Measurements from ENCODE around the gene ALDOC. TPM values are rescaled to one million over a fixed set of nuclear protein-coding genes. Genes with fewer than 3 reads are reported as not detected.
A peak's percentile ranks its signal among the peaks of the same experiment; 100 is the strongest.

ALDOC gene
- total RNA-seq, 4 donors from 2014 or later: 4.1 to 17.8 (median 11.1) TPM

DNA sequence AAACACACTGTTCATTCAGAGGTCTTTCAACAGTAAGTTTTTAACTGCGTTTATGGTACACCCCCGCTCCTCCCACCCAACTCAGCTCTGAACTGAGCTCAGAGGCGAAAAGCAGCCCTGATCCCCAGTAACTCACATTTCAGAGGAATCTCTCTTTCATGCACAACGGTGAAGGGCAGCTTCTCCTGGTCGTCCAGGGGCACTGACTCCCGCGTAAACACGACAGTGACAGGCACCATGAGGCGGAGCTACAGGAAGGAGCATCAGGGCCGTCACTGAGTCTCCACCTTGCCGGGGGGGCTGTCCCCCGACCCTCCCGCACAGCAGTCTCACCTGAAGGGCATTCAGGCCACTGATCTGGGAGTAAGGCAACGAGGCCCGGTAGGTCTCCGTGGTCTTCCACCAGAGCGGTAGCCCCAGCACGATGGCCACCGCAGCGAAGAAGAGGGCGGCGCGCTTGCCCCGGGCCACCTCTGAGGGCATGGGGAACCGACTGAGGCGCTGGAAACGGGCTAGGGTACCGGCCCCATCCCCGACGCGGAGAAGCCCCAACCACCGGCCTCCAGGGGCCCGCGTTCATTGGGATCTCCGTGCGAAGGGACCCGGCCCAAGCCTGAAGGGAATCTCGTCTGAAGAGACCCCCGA lies 5.9 kb downstream of the ALDOC start:
- Histone ChIP-seq H3K9me3 (no peaks in the 10 kb centered on the region), H3K4me3 (peak overlapping the region; percentile 81 to 83), H3K36me3 (no peaks in the 10 kb centered on the region), H3K27ac (peak overlapping the region; percentile 74 to 88), H3K27me3 (no peaks in the 10 kb centered on the region), H3K4me1 (peaks cover 4 to 6% of the 10 kb centered on the region in 2 donors)
- no peak for DNase-seq
- intact Hi-C loops (cut with DNase I; ENCODE audit: low total_unique reads): no loop called here
- TF ChIP-seq, protein P1, sequence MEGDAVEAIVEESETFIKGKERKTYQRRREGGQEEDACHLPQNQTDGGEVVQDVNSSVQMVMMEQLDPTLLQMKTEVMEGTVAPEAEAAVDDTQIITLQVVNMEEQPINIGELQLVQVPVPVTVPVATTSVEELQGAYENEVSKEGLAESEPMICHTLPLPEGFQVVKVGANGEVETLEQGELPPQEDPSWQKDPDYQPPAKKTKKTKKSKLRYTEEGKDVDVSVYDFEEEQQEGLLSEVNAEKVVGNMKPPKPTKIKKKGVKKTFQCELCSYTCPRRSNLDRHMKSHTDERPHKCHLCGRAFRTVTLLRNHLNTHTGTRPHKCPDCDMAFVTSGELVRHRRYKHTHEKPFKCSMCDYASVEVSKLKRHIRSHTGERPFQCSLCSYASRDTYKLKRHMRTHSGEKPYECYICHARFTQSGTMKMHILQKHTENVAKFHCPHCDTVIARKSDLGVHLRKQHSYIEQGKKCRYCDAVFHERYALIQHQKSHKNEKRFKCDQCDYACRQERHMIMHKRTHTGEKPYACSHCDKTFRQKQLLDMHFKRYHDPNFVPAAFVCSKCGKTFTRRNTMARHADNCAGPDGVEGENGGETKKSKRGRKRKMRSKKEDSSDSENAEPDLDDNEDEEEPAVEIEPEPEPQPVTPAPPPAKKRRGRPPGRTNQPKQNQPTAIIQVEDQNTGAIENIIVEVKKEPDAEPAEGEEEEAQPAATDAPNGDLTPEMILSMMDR (IDR thresholded peaks at IDR 0.05): no peak
- no peak for TF ChIP-seq POLR2A (IDR thresholded peaks at IDR 0.05)

DNA sequence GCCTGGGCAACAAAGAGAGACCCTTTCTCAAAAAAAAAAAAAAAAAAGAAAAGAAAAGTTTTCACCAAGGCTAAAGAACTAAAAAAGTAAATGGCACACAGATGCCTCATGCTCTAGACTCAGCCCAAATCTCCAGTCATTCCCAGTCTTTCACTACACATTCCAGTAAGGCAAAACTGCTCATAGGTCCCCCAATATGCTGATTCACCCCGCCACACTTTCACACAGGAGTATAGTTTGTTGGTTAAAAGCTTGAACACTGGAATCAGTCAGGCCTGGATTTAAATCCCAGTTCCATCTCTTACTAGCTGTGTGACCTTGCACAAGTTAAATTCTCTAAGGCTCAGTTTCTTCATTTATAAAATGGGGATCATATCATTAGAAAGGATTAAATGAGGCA lies 7.2 kb downstream of the ALDOC start:
- Histone ChIP-seq H3K4me1 (peaks cover 4 to 6% of the 10 kb centered on the region in 2 donors), H3K27ac (no peak overlapping the region), H3K4me3 (no peak overlapping the region), H3K9me3 (no peaks in the 10 kb centered on the region), H3K27me3 (no peaks in the 10 kb centered on the region), H3K36me3 (no peaks in the 10 kb centered on the region)
- DNase-seq: no peak
- intact Hi-C loops (cut with DNase I; ENCODE audit: low total_unique reads): no loop called here
- TF ChIP-seq, protein P1 (IDR thresholded peaks at IDR 0.05): no peak
- TF ChIP-seq POLR2A (IDR thresholded peaks at IDR 0.05): no peak

DNA sequence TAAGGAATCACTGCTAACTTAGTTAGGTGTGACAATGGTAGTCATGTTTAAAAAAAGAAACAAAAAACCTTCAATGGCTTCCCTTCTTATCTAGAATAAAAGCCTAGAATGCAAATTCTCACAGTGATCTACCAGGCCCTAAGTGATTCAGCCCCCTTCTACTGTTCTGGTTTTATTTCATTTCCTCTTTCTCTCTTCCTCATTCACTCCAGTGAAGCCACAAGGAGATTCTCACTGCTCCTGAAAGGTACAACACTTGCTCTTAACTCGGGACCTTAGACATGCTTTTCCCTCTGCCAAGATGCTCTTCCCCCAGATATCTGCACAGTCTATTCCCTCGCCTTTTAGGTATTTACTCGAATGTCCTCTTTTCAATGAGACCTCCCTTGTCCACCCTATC lies 9.1 kb downstream of the ALDOC start:
- TF ChIP-seq, protein P1 (IDR thresholded peaks at IDR 0.05): no peak
- TF ChIP-seq POLR2A (IDR thresholded peaks at IDR 0.05): no peak
- H3K27ac ChIP-seq: no peak overlapping the region
- H3K4me3 ChIP-seq: no peak overlapping the region
- H3K9me3 ChIP-seq: no peaks in the 10 kb centered on the region
- no peaks in the 10 kb centered on the region for H3K36me3 ChIP-seq
- intact Hi-C loops (cut with DNase I; ENCODE audit: low total_unique reads): no loop called here
- no peak for DNase-seq
- H3K4me1 ChIP-seq: peaks cover 4 to 6% of the 10 kb centered on the region in 2 donors
- H3K27me3 ChIP-seq: no peaks in the 10 kb centered on the region

DNA sequence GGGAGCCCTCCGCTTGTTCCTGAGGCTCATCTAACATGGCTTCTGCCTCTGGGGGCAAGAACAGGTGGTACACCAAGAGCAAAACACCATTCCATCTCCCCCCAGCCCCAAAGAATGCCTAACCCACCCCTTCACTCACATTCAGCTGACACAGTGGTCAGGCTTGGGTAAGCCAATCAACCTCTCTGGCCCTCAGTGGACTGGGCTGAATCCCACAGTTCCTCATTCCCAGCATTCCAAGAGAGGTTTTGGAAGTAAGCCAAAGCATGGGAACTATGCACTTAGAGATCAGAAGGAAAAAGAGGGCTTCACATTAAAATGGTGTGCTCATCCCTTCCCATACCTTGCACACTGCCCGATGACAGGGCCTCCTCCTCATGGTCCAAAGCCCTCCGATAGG lies 13.2 kb downstream of the ALDOC start:
- TF ChIP-seq, protein P1 (IDR thresholded peaks at IDR 0.05): no peak
- TF ChIP-seq POLR2A (IDR thresholded peaks at IDR 0.05): no peak
- no peaks in the 10 kb centered on the region for H3K9me3 ChIP-seq
- DNase-seq: no peak
- H3K27ac ChIP-seq: no peak overlapping the region
- H3K36me3 ChIP-seq: no peaks in the 10 kb centered on the region
- H3K4me3 ChIP-seq: no peak overlapping the region
- H3K27me3 ChIP-seq: no peaks in the 10 kb centered on the region
- intact Hi-C loops (cut with DNase I; ENCODE audit: low total_unique reads): no loop called here
- no peaks in the 10 kb centered on the region for H3K4me1 ChIP-seq

DNA sequence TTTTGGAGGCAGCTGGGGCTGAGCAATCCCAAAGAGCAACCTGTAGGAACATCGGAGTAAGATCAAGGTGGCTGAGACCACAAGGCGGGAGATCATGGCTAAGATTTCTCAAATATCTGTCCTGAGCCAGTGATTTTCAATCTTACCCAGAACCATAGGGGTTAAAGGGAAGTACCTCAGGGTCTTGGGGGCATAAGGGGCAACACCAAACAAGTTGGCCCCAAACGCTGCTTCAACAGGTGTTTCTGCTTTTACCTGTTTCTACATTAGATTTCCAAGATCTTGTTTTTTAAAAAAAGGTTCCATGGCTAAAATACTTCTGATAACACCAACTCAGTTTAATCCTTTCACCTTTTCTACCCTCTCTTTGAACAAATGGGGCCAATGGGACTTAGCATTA lies 21.7 kb downstream of the ALDOC start:
- no peaks in the 10 kb centered on the region for H3K36me3 ChIP-seq
- intact Hi-C loops (cut with DNase I; ENCODE audit: low total_unique reads): no loop called here
- DNase-seq: no peak

More for the DNA sequence above, 21.7 kb downstream of the ALDOC start:
- Histone ChIP-seq H3K9me3 (no peaks in the 10 kb centered on the region), H3K27me3 (no peaks in the 10 kb centered on the region), H3K4me3 (no peak overlapping the region), H3K27ac (no peak overlapping the region), H3K4me1 (peaks cover 0 to 4% of the 10 kb centered on the region in 2 donors)
- TF ChIP-seq, protein P1 (IDR thresholded peaks at IDR 0.05): no peak
- TF ChIP-seq POLR2A (IDR thresholded peaks at IDR 0.05): no peak

All from uterus (tissue), 4 donors.